Heart left ventricle (tissue), 13 donors: ENCODE data around the gene LRP1B.

Source experiments
- CTCF ChIP-seq, 12 donors: fragments of 200-600 bp; sonication (generic) in 4 of 12; IDR thresholded peaks; one replicate each; pipeline versions ENCODE4 v1.5.0 to v1.8.0; 2018 to 2022; ENCODE audit warnings: antibody characterized with exemption in 12 of 12, mild to moderate bottlenecking in 5 of 12
- POLR2A ChIP-seq, 2 donors: fragments of 450-650 bp; IDR thresholded peaks; one replicate each; pipeline ENCODE4 v1.6.1; 2017; ENCODE audit warnings: antibody characterized with exemption in 2 of 2, mild to moderate bottlenecking in 2 of 2, moderate library complexity in 2 of 2
- donor health status: ischemic (EF 13 %, LVEDD 7.1; RV severe dilation, severe dysfunction).
- donor health status: DM: no; HTN: yes; CAD: no.
- donor health status: DM: no; HTN: no; CAD: no.
- donor health status: ischemic (EF 25% LVEDD 6.9; RV normal size, moderate dysfunction).
- donor health status: ischemic (EF 25% LVEDD 5.7; RV mildly dilated, moderate dysfunction).
- donor health status: ischemic (EF 35%, LVEDD 5.7; RV mildly dilated, moderate dysfunction).
- donor health status: nonischemic (EF 11% LVEDD 7.7; RV severe dilation, severe dysfunction).
- donor health status: DM: yes; HTN: yes; CAD: no.
- donor health status: PGD.
- donor health status: ischemic (EF 29% LVEDD 5.4; RV normal size, mild dysfunction).
- donor health status: nonischemic (EF 23%, LVEDD 6.1; RV moderate dilation, normal function).

- TF ChIP-seq CTCF (IDR thresholded peaks at IDR 0.05) (no peak), POLR2A (IDR thresholded peaks at IDR 0.05) (no peak)
Observed at GRCh38 chr2:141707486-141707885, 423.3 kb downstream of the LRP1B start.
